ENCODE measurements around the gene EYS. TPM values are rescaled to one million over a fixed set of nuclear protein-coding genes. Genes with fewer than 3 reads are reported as not detected.

Gene EYS
- total and polyA plus RNA-seq, 4 donors, result not detected

GRCh38 chr6:64732888-64733287, 974.1 kb downstream of the EYS start:
- no peak overlapping the region for H3K4me3 ChIP-seq (ENCODE audit: low read length in 2 of 2)
- H3K27me3 ChIP-seq (ENCODE audit: control insufficient read depth in 1 of 2, insufficient read depth in 2 of 2, low read length in 1 of 2), result no peaks in the 10 kb centered on the region
- H3K9me3 ChIP-seq (ENCODE audit: control insufficient read depth, low read length), result no peaks in the 10 kb centered on the region
- intact Hi-C loops (cut with DNase I), result no loop called here
- H3K36me3 ChIP-seq (ENCODE audit: control insufficient read depth in 1 of 2, insufficient read depth in 2 of 2, low read length in 1 of 2), result no peaks in the 10 kb centered on the region
- H3K4me1 ChIP-seq (ENCODE audit: control insufficient read depth in 1 of 2, insufficient read depth in 2 of 2, low read length in 2 of 2), result no peaks in the 10 kb centered on the region
- no peak overlapping the region for H3K27ac ChIP-seq (ENCODE audit: low read depth in 1 of 2, low read length in 2 of 2)
- no peak for ATAC-seq (ENCODE audit: low FRiP score)
- DNase-seq, result no peak

DNA sequence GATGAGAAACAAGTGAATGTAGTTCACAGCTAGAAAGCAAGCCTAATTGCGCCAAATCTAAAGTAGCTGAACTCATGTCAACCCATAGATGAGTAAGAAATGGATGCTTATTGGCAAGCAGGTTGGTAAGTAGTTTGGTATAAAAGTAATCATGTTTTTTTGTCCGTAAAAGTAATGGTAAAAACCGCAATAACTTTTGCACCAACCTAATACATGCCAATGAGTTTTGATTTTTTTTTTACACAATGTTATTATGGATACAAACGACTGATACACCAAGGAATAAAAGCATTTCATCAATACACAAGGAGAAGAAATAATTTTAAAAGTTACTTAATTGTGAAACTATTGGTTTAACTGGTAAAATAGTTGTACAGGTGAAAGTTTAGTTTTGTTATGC, 977.5 kb downstream of the EYS start:
- Histone ChIP-seq H3K9me3 (ENCODE audit: control insufficient read depth, low read length) (no peaks in the 10 kb centered on the region), H3K27ac (ENCODE audit: low read depth in 1 of 2, low read length in 2 of 2) (no peak overlapping the region), H3K27me3 (ENCODE audit: control insufficient read depth in 1 of 2, insufficient read depth in 2 of 2, low read length in 1 of 2) (no peaks in the 10 kb centered on the region), H3K4me3 (ENCODE audit: low read length in 2 of 2) (no peak overlapping the region), H3K4me1 (ENCODE audit: control insufficient read depth in 1 of 2, insufficient read depth in 2 of 2, low read length in 2 of 2) (no peaks in the 10 kb centered on the region), H3K36me3 (ENCODE audit: control insufficient read depth in 1 of 2, insufficient read depth in 2 of 2, low read length in 1 of 2) (no peaks in the 10 kb centered on the region)
- intact Hi-C loops (cut with DNase I), result no loop called here
- WGBS, 2 donors, result 80 to 81% methylated on average over 4 of the region's 4 CpGs
- no peak for ATAC-seq (ENCODE audit: low FRiP score)
- no peak for DNase-seq

GRCh38 chr6:64727075-64727474, 980.0 kb downstream of the EYS start:
- ATAC-seq (ENCODE audit: low FRiP score) (no peak), DNase-seq (no peak)
- Histone ChIP-seq H3K4me1 (ENCODE audit: control insufficient read depth in 1 of 2, insufficient read depth in 2 of 2, low read length in 2 of 2) (no peaks in the 10 kb centered on the region), H3K9me3 (ENCODE audit: control insufficient read depth, low read length) (no peaks in the 10 kb centered on the region), H3K27me3 (ENCODE audit: control insufficient read depth in 1 of 2, insufficient read depth in 2 of 2, low read length in 1 of 2) (no peaks in the 10 kb centered on the region), H3K36me3 (ENCODE audit: control insufficient read depth in 1 of 2, insufficient read depth in 2 of 2, low read length in 1 of 2) (no peaks in the 10 kb centered on the region), H3K4me3 (ENCODE audit: low read length in 2 of 2) (no peak overlapping the region), H3K27ac (ENCODE audit: low read depth in 1 of 2, low read length in 2 of 2) (no peak overlapping the region)
- intact Hi-C loops (cut with DNase I), result no loop called here
- WGBS, 2 donors, result 86 to 91% methylated on average over 5 of the region's 5 CpGs

GRCh38 chr6:64724091-64724490, 982.9 kb downstream of the EYS start:
- H3K36me3 ChIP-seq (ENCODE audit: control insufficient read depth in 1 of 2, insufficient read depth in 2 of 2, low read length in 1 of 2), result no peaks in the 10 kb centered on the region
- H3K9me3 ChIP-seq (ENCODE audit: control insufficient read depth, low read length), result no peaks in the 10 kb centered on the region
- intact Hi-C loops (cut with DNase I), result no loop called here
- no peak overlapping the region for H3K4me3 ChIP-seq (ENCODE audit: low read length in 2 of 2)
- ATAC-seq (ENCODE audit: low FRiP score) (no peak), DNase-seq (no peak)
- H3K27me3 ChIP-seq (ENCODE audit: control insufficient read depth in 1 of 2, insufficient read depth in 2 of 2, low read length in 1 of 2), result no peaks in the 10 kb centered on the region
- no peaks in the 10 kb centered on the region for H3K4me1 ChIP-seq (ENCODE audit: control insufficient read depth in 1 of 2, insufficient read depth in 2 of 2, low read length in 2 of 2)
- no peak overlapping the region for H3K27ac ChIP-seq (ENCODE audit: low read depth in 1 of 2, low read length in 2 of 2)
- WGBS, 2 donors, result 68 to 74% methylated on average over 3 of the region's 3 CpGs

DNA sequence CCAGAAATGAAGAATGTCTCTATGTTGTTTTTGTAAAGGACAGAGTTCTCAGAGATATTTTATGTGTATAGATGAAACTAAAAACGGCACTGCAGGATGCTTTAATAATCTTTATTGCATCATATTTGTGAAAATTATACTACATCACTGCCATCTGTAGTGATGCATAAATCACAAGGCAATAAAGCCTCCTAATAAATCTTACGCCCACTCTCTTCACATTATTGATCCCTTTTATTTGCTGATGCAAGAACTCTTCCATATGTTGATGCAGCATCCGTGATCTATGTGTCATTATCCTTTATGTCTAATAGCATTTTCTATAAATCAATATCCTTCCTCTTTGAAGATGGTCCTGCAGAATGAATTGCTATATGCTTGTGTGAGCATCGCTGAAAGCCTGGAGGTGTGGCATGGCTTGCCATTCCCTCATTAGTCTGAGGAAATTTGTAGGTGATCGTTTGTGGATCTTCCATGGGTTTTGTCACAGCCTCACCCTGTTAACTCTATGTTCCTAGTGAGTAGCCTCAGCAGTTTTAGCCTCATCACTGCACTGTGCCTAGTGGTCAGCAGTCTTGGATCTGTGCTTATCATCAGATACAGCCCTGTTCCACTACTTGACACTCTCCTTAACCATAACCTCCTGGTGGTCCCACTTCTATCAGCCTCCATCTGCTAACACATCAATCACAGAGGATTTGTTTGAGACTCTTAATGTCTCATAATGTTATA, 983.5 kb downstream of the EYS start:
- 74 to 77% methylated on average over 5 of the region's 5 CpGs for WGBS, 2 donors
- Histone ChIP-seq H3K36me3 (ENCODE audit: control insufficient read depth in 1 of 2, insufficient read depth in 2 of 2, low read length in 1 of 2) (no peaks in the 10 kb centered on the region), H3K4me3 (ENCODE audit: low read length in 2 of 2) (no peak overlapping the region), H3K9me3 (ENCODE audit: control insufficient read depth, low read length) (no peaks in the 10 kb centered on the region), H3K27ac (ENCODE audit: low read depth in 1 of 2, low read length in 2 of 2) (no peak overlapping the region), H3K4me1 (ENCODE audit: control insufficient read depth in 1 of 2, insufficient read depth in 2 of 2, low read length in 2 of 2) (no peaks in the 10 kb centered on the region), H3K27me3 (ENCODE audit: control insufficient read depth in 1 of 2, insufficient read depth in 2 of 2, low read length in 1 of 2) (no peaks in the 10 kb centered on the region)
- intact Hi-C loops (cut with DNase I), result no loop called here
- no peak for ATAC-seq (ENCODE audit: low FRiP score)
- DNase-seq, result no peak

DNA sequence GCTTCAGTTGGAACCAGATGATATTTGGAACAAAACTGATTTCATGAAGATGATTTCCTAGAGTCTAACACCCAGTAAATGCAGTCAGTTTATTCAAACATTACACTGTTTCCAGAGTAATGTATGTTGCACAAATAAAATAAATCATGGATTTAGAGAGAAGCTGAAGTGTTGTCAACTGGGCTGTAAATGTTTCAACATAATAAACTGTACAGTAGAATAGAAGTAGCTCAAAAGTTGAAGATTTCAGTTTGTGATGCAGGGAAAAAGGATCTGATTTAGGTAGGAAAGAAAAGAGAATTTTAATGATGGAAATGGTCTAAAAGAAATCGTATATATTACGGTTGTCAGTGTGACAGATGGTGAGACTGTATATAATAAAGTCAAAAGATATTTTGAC, 985.2 kb downstream of the EYS start:
- Histone ChIP-seq H3K4me3 (ENCODE audit: low read length in 2 of 2) (no peak overlapping the region), H3K27ac (ENCODE audit: low read depth in 1 of 2, low read length in 2 of 2) (no peak overlapping the region), H3K9me3 (ENCODE audit: control insufficient read depth, low read length) (no peaks in the 10 kb centered on the region), H3K4me1 (ENCODE audit: control insufficient read depth in 1 of 2, insufficient read depth in 2 of 2, low read length in 2 of 2) (no peaks in the 10 kb centered on the region), H3K27me3 (ENCODE audit: control insufficient read depth in 1 of 2, insufficient read depth in 2 of 2, low read length in 1 of 2) (no peaks in the 10 kb centered on the region), H3K36me3 (ENCODE audit: control insufficient read depth in 1 of 2, insufficient read depth in 2 of 2, low read length in 1 of 2) (no peaks in the 10 kb centered on the region)
- WGBS, 2 donors, result 78 to 88% methylated on average over 2 of the region's 2 CpGs
- DNase-seq (no peak), ATAC-seq (ENCODE audit: low FRiP score) (no peak)
- intact Hi-C loops (cut with DNase I), result no loop called here

GRCh38 chr6:64717281-64717680, 989.7 kb downstream of the EYS start:
- intact Hi-C loops (cut with DNase I), result no loop called here
- no peaks in the 10 kb centered on the region for H3K36me3 ChIP-seq (ENCODE audit: control insufficient read depth in 1 of 2, insufficient read depth in 2 of 2, low read length in 1 of 2)
- H3K4me1 ChIP-seq (ENCODE audit: control insufficient read depth in 1 of 2, insufficient read depth in 2 of 2, low read length in 2 of 2), result no peaks in the 10 kb centered on the region
- DNase-seq (no peak), ATAC-seq (ENCODE audit: low FRiP score) (no peak)
- no peak overlapping the region for H3K27ac ChIP-seq (ENCODE audit: low read depth in 1 of 2, low read length in 2 of 2)
- H3K4me3 ChIP-seq (ENCODE audit: low read length in 2 of 2), result no peak overlapping the region
- no peaks in the 10 kb centered on the region for H3K9me3 ChIP-seq (ENCODE audit: control insufficient read depth, low read length)
- H3K27me3 ChIP-seq (ENCODE audit: control insufficient read depth in 1 of 2, insufficient read depth in 2 of 2, low read length in 1 of 2), result no peaks in the 10 kb centered on the region
- 85 to 86% methylated on average over 3 of the region's 3 CpGs for WGBS, 2 donors

DNA sequence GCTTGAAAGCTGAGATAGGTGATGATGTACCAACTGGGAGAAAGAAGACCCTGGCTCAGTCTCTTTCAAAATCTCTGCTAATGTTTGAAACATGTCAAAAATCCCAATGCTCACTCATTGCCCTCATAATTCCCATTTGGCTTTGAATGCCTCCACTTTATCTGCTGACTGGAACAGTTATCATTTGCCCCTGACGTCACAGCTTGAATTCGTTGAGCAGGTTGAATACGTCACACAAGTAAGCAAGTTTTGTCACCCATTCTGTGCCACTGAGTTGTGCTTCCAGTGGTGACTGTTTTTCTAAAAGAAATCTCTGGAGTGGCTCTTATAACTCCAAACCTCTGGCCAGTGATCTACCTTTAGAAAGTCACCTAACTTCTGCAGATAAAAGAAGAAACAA, 991.4 kb downstream of the EYS start:
- DNase-seq, result no peak
- no peak overlapping the region for H3K4me3 ChIP-seq (ENCODE audit: low read length in 2 of 2)
- H3K36me3 ChIP-seq (ENCODE audit: control insufficient read depth in 1 of 2, insufficient read depth in 2 of 2, low read length in 1 of 2), result no peaks in the 10 kb centered on the region
- H3K27ac ChIP-seq (ENCODE audit: low read depth in 1 of 2, low read length in 2 of 2), result no peak overlapping the region
- ATAC-seq (ENCODE audit: low FRiP score), result no peak
- H3K9me3 ChIP-seq (ENCODE audit: control insufficient read depth, low read length), result no peaks in the 10 kb centered on the region
- H3K27me3 ChIP-seq (ENCODE audit: control insufficient read depth in 1 of 2, insufficient read depth in 2 of 2, low read length in 1 of 2), result no peaks in the 10 kb centered on the region
- WGBS, 2 donors, result 69 to 76% methylated on average over 3 of the region's 3 CpGs
- intact Hi-C loops (cut with DNase I), result no loop called here
- no peaks in the 10 kb centered on the region for H3K4me1 ChIP-seq (ENCODE audit: control insufficient read depth in 1 of 2, insufficient read depth in 2 of 2, low read length in 2 of 2)

DNA sequence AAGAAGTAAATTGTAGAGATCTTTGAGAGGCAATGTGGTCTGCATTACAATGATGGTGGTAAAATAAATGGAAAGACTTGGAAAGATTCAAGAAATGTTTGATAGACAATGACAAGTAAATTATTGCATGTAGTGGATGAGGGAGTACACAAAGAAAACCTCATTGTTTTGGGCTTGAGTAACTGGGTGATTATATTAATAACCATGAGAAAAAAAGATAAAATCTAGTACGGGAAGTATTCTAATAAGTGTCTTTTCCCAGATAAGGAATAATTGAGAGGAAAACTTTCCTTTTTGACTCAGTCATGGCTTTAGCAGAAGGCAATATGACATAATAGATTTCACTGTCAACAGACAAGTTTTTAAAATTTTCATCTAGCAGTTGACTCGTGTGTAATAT, 993.0 kb downstream of the EYS start:
- ATAC-seq (ENCODE audit: low FRiP score) (no peak), DNase-seq (no peak)
- Histone ChIP-seq H3K36me3 (ENCODE audit: control insufficient read depth in 1 of 2, insufficient read depth in 2 of 2, low read length in 1 of 2) (no peaks in the 10 kb centered on the region), H3K27me3 (ENCODE audit: control insufficient read depth in 1 of 2, insufficient read depth in 2 of 2, low read length in 1 of 2) (no peaks in the 10 kb centered on the region), H3K27ac (ENCODE audit: low read depth in 1 of 2, low read length in 2 of 2) (no peak overlapping the region), H3K4me1 (ENCODE audit: control insufficient read depth in 1 of 2, insufficient read depth in 2 of 2, low read length in 2 of 2) (no peaks in the 10 kb centered on the region), H3K9me3 (ENCODE audit: control insufficient read depth, low read length) (no peaks in the 10 kb centered on the region), H3K4me3 (ENCODE audit: low read length in 2 of 2) (no peak overlapping the region)
- intact Hi-C loops (cut with DNase I), result no loop called here
- 30 to 52% methylated on average over 2 of the region's 2 CpGs for WGBS, 2 donors
